Endothelial cell of umbilical vein (primary cell): Measurements from ENCODE around the gene TSHB. TPM values are rescaled to one million over a fixed set of nuclear protein-coding genes. Genes with fewer than 3 reads are reported as not detected.
"Not testable (repeated sequence)": the region's sequence is repeated elsewhere in the genome, so short reads cannot be mapped to it uniquely, and the experiment has no call there.

Experiments
- BruUV-seq: library from RNA; stranded (reverse); fragments of 400-500 nt; replicated peaks from 2 replicates; lab custom pipeline; 2021; lab: Mats Ljungman, UMichigan
- CTCF ChIA-PET: fragments of 300-600, 350-600 bp; sonication (Branson Sonifier 250); formaldehyde crosslinking; loops from one replicate; lab custom pipeline; 2021; ENCODE audit warnings: antibody characterized with exemption, inconsistent platforms; lab: Charles Lee
- POLR2A ChIA-PET: fragments of 300-600, 350-600 bp; sonication (Branson Sonifier 250); formaldehyde crosslinking; loops from one replicate; lab custom pipeline; 2021; ENCODE audit warnings: antibody characterized with exemption, inconsistent platforms; lab: Charles Lee
- DNase-seq: peaks from one replicate; pipeline ENCODE4 v3.0.0-alpha.2; 2011; ENCODE audit warnings: low read depth, low spot score
- FAIRE-seq: peaks from 2 replicates; lab custom pipeline; 2011; peaks lifted over from hg19 to GRCh38; lab: Jason Lieb, UNC
- H2AFZ ChIP-seq: 2 replicates; pipeline ENCODE4 v1.6.0; 2012; ENCODE audit warnings: low read depth, low read length, control low read depth, inconsistent platforms
- H3K27ac ChIP-seq: 2 replicates; pipeline ENCODE4 v1.5.1; 2011; ENCODE audit warnings: low read depth, mild to moderate bottlenecking, control low read depth, low read length, moderate library complexity; ENCODE audit not compliant: insufficient read depth
- H3K27me3 ChIP-seq, 2 experiments: 2 replicates each; pipeline versions ENCODE4 v1.6.0 to v1.6.1; 2011; ENCODE audit warnings: low read length in 2 of 2, mixed read lengths in 1 of 2; ENCODE audit not compliant: control insufficient read depth in 2 of 2, insufficient read depth in 2 of 2
- H3K36me3 ChIP-seq, 2 experiments: 2 replicates in 1 of 2; 3 replicates in 1 of 2; pipeline ENCODE4 v1.5.1; 2011; ENCODE audit warnings: low read length in 2 of 2, mild to moderate bottlenecking in 1 of 2, moderate library complexity in 1 of 2; ENCODE audit not compliant: control insufficient read depth in 2 of 2, insufficient read depth in 2 of 2; ENCODE audit errors: extremely low read depth in 1 of 2
- H3K4me1 ChIP-seq: 3 replicates; pipeline ENCODE4 v1.5.1; 2011; ENCODE audit warnings: mild to moderate bottlenecking, low read length; ENCODE audit not compliant: control insufficient read depth, insufficient read depth; ENCODE audit errors: extremely low read depth
- H3K4me2 ChIP-seq: 2 replicates; pipeline ENCODE4 v1.6.1; 2011; ENCODE audit warnings: low read length, control low read depth, mixed read lengths; ENCODE audit not compliant: insufficient read depth
- H3K4me3 ChIP-seq, 3 experiments: fragments of 200-600 bp in 1 of 3; sonication (generic), shearing (Covaris generic) in 1 of 3; replicated peaks in 1 of 3; 2 replicates each; pipeline ENCODE4 v1.5.1; 2011 to 2016; ENCODE audit warnings: control low read depth in 3 of 3, low read length in 3 of 3, mild to moderate bottlenecking in 2 of 3, inconsistent platforms in 1 of 3, low read depth in 1 of 3, moderate library complexity in 1 of 3; ENCODE audit not compliant: insufficient read depth in 1 of 3
- H3K79me2 ChIP-seq: 2 replicates; pipeline ENCODE4 v1.6.0; 2012; ENCODE audit warnings: low read length, inconsistent platforms; ENCODE audit not compliant: control insufficient read depth, insufficient read depth
- H3K9ac ChIP-seq: replicated peaks from 2 replicates; pipeline ENCODE3; 2011; ENCODE audit warnings: low read length, control low read depth; ENCODE audit not compliant: insufficient read depth; ENCODE audit errors: extremely low read depth
- H3K9me1 ChIP-seq: replicated peaks from 3 replicates; pipeline ENCODE4 v1.6.0; 2011; ENCODE audit warnings: mild to moderate bottlenecking, low read length; ENCODE audit not compliant: control insufficient read depth, insufficient read depth; ENCODE audit errors: extremely low read depth
- H3K9me3 ChIP-seq: replicated peaks from 2 replicates; pipeline ENCODE4 v1.5.1; 2012; ENCODE audit warnings: low read length, inconsistent platforms; ENCODE audit not compliant: control insufficient read depth, insufficient read depth
- H4K20me1 ChIP-seq: replicated peaks from 2 replicates; pipeline ENCODE3; 2011; ENCODE audit warnings: mild to moderate bottlenecking, low read length; ENCODE audit not compliant: control insufficient read depth, insufficient read depth; ENCODE audit errors: extremely low read depth
- EZH2 ChIP-seq: IDR thresholded peaks from 2 replicates; pipeline ENCODE4 v1.6.1; 2012; ENCODE audit warnings: borderline replicate concordance, low read depth, mild to moderate bottlenecking, moderate library complexity, low read length, inconsistent platforms; ENCODE audit not compliant: severe bottlenecking
- FOS ChIP-seq: IDR thresholded peaks from 2 replicates; pipeline ENCODE4 v1.6.1; 2011; ENCODE audit warnings: mild to moderate bottlenecking, low read length, moderate library complexity, borderline replicate concordance; ENCODE audit not compliant: insufficient read depth
- GATA2 ChIP-seq: IDR thresholded peaks from 2 replicates; pipeline ENCODE4 v1.7.0; 2011; ENCODE audit warnings: low read depth, mild to moderate bottlenecking, moderate library complexity, mixed read lengths, low read length; ENCODE audit not compliant: insufficient read length, insufficient read depth
- JUN ChIP-seq: IDR thresholded peaks from 2 replicates; pipeline ENCODE4 v1.6.1; 2011; ENCODE audit warnings: borderline replicate concordance, low read depth; ENCODE audit not compliant: insufficient read length, insufficient read depth
- MYC ChIP-seq: IDR thresholded peaks from one replicate; pipeline ENCODE4 v1.6.1; 2011; ENCODE audit warnings: mild to moderate bottlenecking, low read depth, low read length
- POLR2A ChIP-seq: IDR thresholded peaks from 2 replicates; pipeline ENCODE4 v1.6.1; 2012; ENCODE audit warnings: low read depth, mild to moderate bottlenecking, control low read depth, low read length
- POLR2AphosphoS5 ChIP-seq: IDR thresholded peaks from 2 replicates; pipeline ENCODE4 v1.6.1; 2012; ENCODE audit warnings: low read depth, mild to moderate bottlenecking, control low read depth, low read length, moderate library complexity; ENCODE audit not compliant: insufficient read depth
- dilution Hi-C: fragments of 300-500 bp; cut with MboI; formaldehyde crosslinking; loops from one replicate; pipeline ENCODE4 v1.15.0; 2019; ENCODE audit warnings: low sequenced_read_pairs; ENCODE audit not compliant: extremely low pct_ligation_motif_present
- intact Hi-C: fragments of 100-400 bp; cut with micrococcal nuclease; formaldehyde crosslinking; loops from one replicate; pipeline ENCODE4 v1.10.0; 2022
- polyA plus RNA-seq, 4 experiments: library from polyadenylated mRNA; depleted of rRNA in 3 of 4; stranded (reverse) in 3 of 4; unstranded in 1 of 4; fragments of >200 nt; gene quantifications; 2 replicates each; pipeline versions ENCODE4 v1.2.1 to v1.2.3, GENCODE V29; 2011 to 2012; ENCODE audit warnings: missing spikeins in 1 of 4
- total RNA-seq: library from RNA; stranded (reverse); gene quantifications from 2 replicates; pipeline ENCODE4 v1.2.3, GENCODE V29; 2021
- TF ChIP-seq, protein P1 (sequence below), 2 donors: IDR thresholded peaks; 1 replicate in 1 of 2; 2 replicates in 1 of 2; pipeline ENCODE4 v1.5.1; 2011; ENCODE audit warnings: low read length in 2 of 2, mild to moderate bottlenecking in 2 of 2, moderate library complexity in 2 of 2, control low read depth in 1 of 2, inconsistent platforms in 1 of 2, low read depth in 1 of 2; ENCODE audit not compliant: insufficient read depth in 1 of 2; ENCODE audit errors: extremely low read depth in 1 of 2
- TF ChIP-seq, protein P2 (sequence below): IDR thresholded peaks from 2 replicates; pipeline ENCODE4 v1.6.1; 2011; ENCODE audit not compliant: insufficient read depth, insufficient read length

TSHB gene
- total and polyA plus RNA-seq, 2 donors (not counting 3 experiments of a cell fraction or from before 2014, with no cell fraction given): not detected

DNA sequence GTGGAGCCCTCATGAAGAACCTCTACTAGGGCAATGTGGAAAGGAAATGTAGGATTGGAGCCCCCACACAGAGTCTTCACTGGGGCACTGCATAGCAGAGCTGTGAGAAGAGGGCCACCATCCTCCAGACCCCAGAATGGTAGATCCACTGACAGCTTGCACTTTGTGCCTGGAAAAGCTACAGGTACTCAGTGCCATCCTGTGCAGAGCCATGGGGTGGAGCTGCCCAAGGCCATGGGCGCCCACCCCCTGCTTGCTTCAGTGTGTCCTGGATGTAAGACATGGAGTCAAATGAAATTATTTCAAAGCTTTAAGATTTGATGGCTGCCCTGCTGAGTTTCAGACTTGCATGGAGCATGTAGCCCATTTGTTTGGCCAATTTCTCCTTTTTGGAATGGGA, 17.2 kb upstream of the TSHB start:
- no peak overlapping the region for H3K9ac ChIP-seq
- no peaks in the 10 kb centered on the region for H3K9me3 ChIP-seq
- no peak overlapping the region for H3K27ac ChIP-seq
- POLR2A ChIA-PET: no interaction called here
- H2AFZ ChIP-seq: no peak overlapping the region
- FAIRE-seq: no peak
- intact Hi-C loops: no loop called here
- TF ChIP-seq GATA2: no peak
- TF ChIP-seq, protein P1, sequence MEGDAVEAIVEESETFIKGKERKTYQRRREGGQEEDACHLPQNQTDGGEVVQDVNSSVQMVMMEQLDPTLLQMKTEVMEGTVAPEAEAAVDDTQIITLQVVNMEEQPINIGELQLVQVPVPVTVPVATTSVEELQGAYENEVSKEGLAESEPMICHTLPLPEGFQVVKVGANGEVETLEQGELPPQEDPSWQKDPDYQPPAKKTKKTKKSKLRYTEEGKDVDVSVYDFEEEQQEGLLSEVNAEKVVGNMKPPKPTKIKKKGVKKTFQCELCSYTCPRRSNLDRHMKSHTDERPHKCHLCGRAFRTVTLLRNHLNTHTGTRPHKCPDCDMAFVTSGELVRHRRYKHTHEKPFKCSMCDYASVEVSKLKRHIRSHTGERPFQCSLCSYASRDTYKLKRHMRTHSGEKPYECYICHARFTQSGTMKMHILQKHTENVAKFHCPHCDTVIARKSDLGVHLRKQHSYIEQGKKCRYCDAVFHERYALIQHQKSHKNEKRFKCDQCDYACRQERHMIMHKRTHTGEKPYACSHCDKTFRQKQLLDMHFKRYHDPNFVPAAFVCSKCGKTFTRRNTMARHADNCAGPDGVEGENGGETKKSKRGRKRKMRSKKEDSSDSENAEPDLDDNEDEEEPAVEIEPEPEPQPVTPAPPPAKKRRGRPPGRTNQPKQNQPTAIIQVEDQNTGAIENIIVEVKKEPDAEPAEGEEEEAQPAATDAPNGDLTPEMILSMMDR (IDR thresholded peaks at IDR 0.05; ENCODE audit: extremely low read depth in 1 of 2, insufficient read depth in 1 of 2, low read depth in 1 of 2, low read length in 2 of 2): no peak
- TF ChIP-seq POLR2A: no peak
- TF ChIP-seq MYC: no peak
- no peak for TF ChIP-seq FOS
- TF ChIP-seq, protein P2, sequence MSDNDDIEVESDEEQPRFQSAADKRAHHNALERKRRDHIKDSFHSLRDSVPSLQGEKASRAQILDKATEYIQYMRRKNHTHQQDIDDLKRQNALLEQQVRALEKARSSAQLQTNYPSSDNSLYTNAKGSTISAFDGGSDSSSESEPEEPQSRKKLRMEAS: no peak
- dilution Hi-C loops: no loop called here
- H4K20me1 ChIP-seq: no peaks in the 10 kb centered on the region
- CTCF ChIA-PET: no interaction called here
- no peaks in the 10 kb centered on the region for H3K79me2 ChIP-seq
- no peaks in the 10 kb centered on the region for H3K9me1 ChIP-seq
- no peak overlapping the region for H3K4me2 ChIP-seq
- no peaks in the 10 kb centered on the region for H3K36me3 ChIP-seq
- no peaks in the 10 kb centered on the region for H3K4me1 ChIP-seq
- no peaks in the 10 kb centered on the region for H3K27me3 ChIP-seq
- no TSS peak for BruUV-seq
- no peak for DNase-seq
- H3K4me3 ChIP-seq: no peak overlapping the region

DNA sequence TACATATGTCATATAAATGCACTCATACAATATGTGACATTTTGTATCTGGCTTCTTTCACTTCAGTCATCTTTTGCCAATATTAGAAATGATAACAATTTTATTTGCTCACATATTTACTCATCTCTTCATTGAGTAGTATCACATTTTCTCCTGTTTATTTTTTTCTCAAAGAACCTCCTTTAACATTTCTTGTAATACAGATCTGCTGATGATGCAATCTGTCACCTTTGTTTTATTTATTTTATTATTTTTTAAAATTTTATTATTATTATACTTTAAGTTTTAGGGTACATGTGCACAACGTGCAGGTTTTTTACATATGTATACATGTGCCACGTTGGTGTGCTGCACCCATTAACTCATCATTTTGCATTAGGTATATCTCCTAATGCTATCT, 15.8 kb upstream of the TSHB start:
- dilution Hi-C loops: no loop called here

DNA sequence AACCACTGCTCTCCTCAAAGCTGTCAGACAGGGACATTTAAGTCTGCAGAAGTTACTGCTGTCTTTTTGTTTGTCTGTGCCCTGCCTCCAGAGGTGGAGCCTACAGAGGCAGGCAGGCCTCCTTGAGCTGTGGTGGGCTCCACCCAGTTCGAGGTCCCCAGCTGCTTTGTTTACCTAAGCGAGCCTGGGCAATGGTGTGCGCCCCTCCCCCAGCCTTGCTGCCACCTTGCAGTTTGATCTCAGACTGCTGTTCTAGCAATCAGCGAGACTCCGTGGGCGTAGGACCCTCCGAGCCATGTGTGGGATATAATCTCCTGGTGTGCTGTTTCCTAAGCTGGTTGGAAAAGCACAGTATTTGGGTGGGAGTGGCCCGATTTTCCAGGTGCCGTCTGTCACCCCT, 10.1 kb upstream of the TSHB start:
- dilution Hi-C loops, intact Hi-C loops, H4K20me1 ChIP-seq, DNase-seq, H3K4me2 ChIP-seq, CTCF ChIA-PET, H3K4me1 ChIP-seq, BruUV-seq, H3K27me3 ChIP-seq, H3K4me3 ChIP-seq, H3K9me3 ChIP-seq, H2AFZ ChIP-seq, H3K36me3 ChIP-seq, H3K79me2 ChIP-seq, H3K9me1 ChIP-seq, FAIRE-seq, H3K9ac ChIP-seq, POLR2A ChIA-PET, H3K27ac ChIP-seq: not testable (repeated sequence)

More for the DNA sequence above, 15.8 kb upstream of the TSHB start:
- Histone ChIP-seq H4K20me1 (no peaks in the 10 kb centered on the region), H3K9me1 (no peaks in the 10 kb centered on the region), H3K9me3 (no peaks in the 10 kb centered on the region), H3K79me2 (no peaks in the 10 kb centered on the region), H3K9ac (no peak overlapping the region), H3K4me3 (no peak overlapping the region), H3K27me3 (no peaks in the 10 kb centered on the region), H3K4me2 (no peak overlapping the region), H2AFZ (no peak overlapping the region), H3K36me3 (no peaks in the 10 kb centered on the region), H3K4me1 (no peaks in the 10 kb centered on the region), H3K27ac (no peak overlapping the region)
- intact Hi-C loops: no loop called here
- TF ChIP-seq POLR2AphosphoS5 (no peak), EZH2 (no peak), FOS (no peak), GATA2 (no peak), JUN (no peak)
- ChIA-PET POLR2A (no interaction called here), CTCF (no interaction called here)
- no peak for DNase-seq
- no TSS peak for BruUV-seq
- FAIRE-seq: no peak
